Mesenteric fat pad (tissue), 1 donor: ENCODE data around the gene PINK1. TPM values are rescaled to one million over a fixed set of nuclear protein-coding genes. Genes with fewer than 3 reads are reported as not detected.

Source experiments
- DNase-seq: peaks from one replicate; pipeline ENCODE4 v3.0.0-alpha.2; 2020; ENCODE audit warnings: low spot score
- total RNA-seq: library from RNA; stranded (reverse); fragmentation: NEBNext Ultra II Directional; extraction: Animal tissue kit (Norgen Biotek cat#: 25700); gene quantifications from one replicate; pipeline ENCODE4 v1.2.1, GENCODE V29; 2021
- donor health status: DM: yes; HTN: yes; CAD: no.

Gene PINK1
- total RNA-seq, 1 donor from 2014 or later = 87.6 TPM

GRCh38 chr1:20609541-20609940 is 23.7 kb upstream of the PINK1 start:
- DNase-seq = no peak

- no peak for DNase-seq
These were observed 22.3 kb upstream of the PINK1 start for GRCh38 chr1:20610970-20611369.

- no peak for DNase-seq
These were observed 21.6 kb upstream of the PINK1 start for GRCh38 chr1:20611652-20612051.

- DNase-seq = no peak
These were observed 21.0 kb upstream of the PINK1 start for GRCh38 chr1:20612221-20612746.

GRCh38 chr1:20614131-20614579 is 19.1 kb upstream of the PINK1 start:
- no peak for DNase-seq

GRCh38 chr1:20615946-20616846 is 17.1 kb upstream of the PINK1 start:
- DNase-seq = no peak

- DNase-seq = no peak
These were observed 16.3 kb upstream of the PINK1 start for GRCh38 chr1:20616847-20617487.

- DNase-seq = no peak
These were observed 14.7 kb upstream of the PINK1 start for GRCh38 chr1:20618550-20618949.

GRCh38 chr1:20619999-20620398 is 13.3 kb upstream of the PINK1 start:
- no peak for DNase-seq

GRCh38 chr1:20621012-20621411 is 12.2 kb upstream of the PINK1 start:
- DNase-seq = no peak

- DNase-seq = no peak
These were observed 8.5 kb upstream of the PINK1 start for GRCh38 chr1:20624709-20625108.

GRCh38 chr1:20625176-20626097 is 7.8 kb upstream of the PINK1 start:
- DNase-seq = no peak

GRCh38 chr1:20626098-20626427 is 7.2 kb upstream of the PINK1 start:
- no peak for DNase-seq

GRCh38 chr1:20626524-20626923 is 6.7 kb upstream of the PINK1 start:
- no peak for DNase-seq

- DNase-seq = no peak
These were observed 2.5 kb upstream of the PINK1 start for GRCh38 chr1:20630729-20631128.

GRCh38 chr1:20632386-20632785 is 872 bp upstream of the PINK1 start:
- no peak for DNase-seq

GRCh38 chr1:20634065-20634593 is 871 bp downstream of the PINK1 start:
- DNase-seq = no peak

GRCh38 chr1:20634594-20635084 is 1.4 kb downstream of the PINK1 start:
- no peak for DNase-seq

- DNase-seq = no peak
These were observed 3.6 kb downstream of the PINK1 start for GRCh38 chr1:20636785-20637347.

GRCh38 chr1:20640183-20640597 is 6.9 kb downstream of the PINK1 start:
- no peak for DNase-seq

GRCh38 chr1:20641975-20642374 is 8.7 kb downstream of the PINK1 start:
- no peak for DNase-seq
